SK-N-SH treated with all-trans-retinoic acid at 6 μM for 48 hours (cell line): ENCODE data around the gene KLHL29.

Experiments
- ATAC-seq: fragments of 200-7000 bp; cut with Tn5 transposase; 3 replicates; pipeline ENCODE4 v1.9.1; 2020; ENCODE audit warnings: mild to moderate bottlenecking, moderate library complexity
- ARNTL ChIP-seq: fragments of 450-650 bp; formaldehyde crosslinking; IDR thresholded peaks from 2 replicates; pipeline ENCODE4 v1.5.0; 2020; ENCODE audit warnings: low read depth, mild to moderate bottlenecking, moderate library complexity, borderline replicate concordance
- BACH2 ChIP-seq: fragments of 250-450 bp; sonication (Bioruptor Pico); IDR thresholded peaks from 2 replicates; pipeline ENCODE4 v1.9.0; 2021; ENCODE audit warnings: mild to moderate bottlenecking, borderline replicate concordance
- CREB5 ChIP-seq: fragments of 250-450 bp; sonication (Bioruptor Pico); IDR thresholded peaks from 2 replicates; pipeline ENCODE4 v1.5.1; 2020; ENCODE audit warnings: low read depth, mild to moderate bottlenecking, moderate library complexity
- CSDC2 ChIP-seq: fragments of 250-450 bp; sonication (Bioruptor Pico); IDR thresholded peaks from 2 replicates; pipeline ENCODE4 v1.5.0; 2020; ENCODE audit warnings: mild to moderate bottlenecking, moderate library complexity
- CSRNP3 ChIP-seq: fragments of 250-450 bp; sonication (Bioruptor Pico); IDR thresholded peaks from 2 replicates; pipeline ENCODE4 v1.5.1; 2021; ENCODE audit warnings: mild to moderate bottlenecking, moderate library complexity
- ESRRG ChIP-seq: fragments of 250-450 bp; sonication (Bioruptor Pico); IDR thresholded peaks from 2 replicates; pipeline ENCODE4 v1.6.1; 2021; ENCODE audit warnings: mild to moderate bottlenecking
- GLIS3 ChIP-seq: fragments of 250-450 bp; sonication (Bioruptor Pico); IDR thresholded peaks from 2 replicates; pipeline ENCODE4 v1.5.0; 2020; ENCODE audit warnings: mild to moderate bottlenecking, moderate library complexity
- ISL1 ChIP-seq: fragments of 250-450 bp; sonication (Bioruptor Pico); IDR thresholded peaks from 2 replicates; pipeline ENCODE4 v2.1.2; 2022; ENCODE audit warnings: mild to moderate bottlenecking, moderate library complexity
- OSR1 ChIP-seq: fragments of 250-450 bp; sonication (Bioruptor Pico); IDR thresholded peaks from 2 replicates; pipeline ENCODE4 v1.8.0; 2022; ENCODE audit warnings: moderate library complexity, mild to moderate bottlenecking, inconsistent platforms
- PATZ1 ChIP-seq: fragments of 250-450 bp; sonication (Bioruptor Pico); IDR thresholded peaks from 2 replicates; pipeline ENCODE4 v1.8.0; 2020; ENCODE audit warnings: mild to moderate bottlenecking, moderate library complexity, borderline replicate concordance
- PPARA ChIP-seq: fragments of 250-450 bp; sonication (Bioruptor Pico); IDR thresholded peaks from 2 replicates; pipeline ENCODE4 v1.5.0; 2020; ENCODE audit warnings: mild to moderate bottlenecking, borderline replicate concordance
- RARB ChIP-seq: fragments of 250-450 bp; sonication (Bioruptor Pico); IDR thresholded peaks from 2 replicates; pipeline ENCODE4 v1.8.0; 2021; ENCODE audit warnings: mild to moderate bottlenecking, moderate library complexity
- SNAI2 ChIP-seq: fragments of 250-450 bp; sonication (Bioruptor Pico); IDR thresholded peaks from 2 replicates; pipeline ENCODE4 v1.5.0; 2020; ENCODE audit warnings: mild to moderate bottlenecking, moderate library complexity
- TCF4 ChIP-seq: fragments of 250-450 bp; sonication (Bioruptor Pico); IDR thresholded peaks from 2 replicates; pipeline ENCODE4 v1.8.0; 2021; ENCODE audit warnings: mild to moderate bottlenecking, moderate library complexity, borderline replicate concordance
- TSHZ2 ChIP-seq: fragments of 250-450 bp; sonication (Bioruptor Pico); IDR thresholded peaks from 2 replicates; pipeline ENCODE4 v1.5.0; 2020; ENCODE audit warnings: mild to moderate bottlenecking, moderate library complexity
- ZC3H10 ChIP-seq: fragments of 250-450 bp; sonication (Bioruptor Pico); IDR thresholded peaks from 2 replicates; pipeline ENCODE4 v1.5.1; 2021; ENCODE audit warnings: mild to moderate bottlenecking, moderate library complexity
- ZFP3 ChIP-seq: fragments of 250-450 bp; sonication (Bioruptor Pico); IDR thresholded peaks from 2 replicates; pipeline ENCODE4 v1.5.0; 2020; ENCODE audit warnings: mild to moderate bottlenecking, moderate library complexity
- ZFP30 ChIP-seq: fragments of 450-650 bp; formaldehyde crosslinking; IDR thresholded peaks from 2 replicates; pipeline ENCODE4 v1.5.0; 2022; ENCODE audit warnings: mild to moderate bottlenecking, moderate library complexity
- ZNF565 ChIP-seq: fragments of 450-650 bp; formaldehyde crosslinking; conservative IDR thresholded peaks from 2 replicates; pipeline ENCODE4 v1.5.0; 2020; ENCODE audit warnings: low read depth, mild to moderate bottlenecking, moderate library complexity
- ZNF70 ChIP-seq: fragments of 450-650 bp; formaldehyde crosslinking; IDR thresholded peaks from 2 replicates; pipeline ENCODE4 v1.5.0; 2020; ENCODE audit warnings: mild to moderate bottlenecking, moderate library complexity
- ZNF8 ChIP-seq: fragments of 450-650 bp; formaldehyde crosslinking; IDR thresholded peaks from 2 replicates; pipeline ENCODE4 v1.5.0; 2020; ENCODE audit warnings: mild to moderate bottlenecking, moderate library complexity

Gene KLHL29

GRCh38 chr2:23595021-23595420 is 210.0 kb downstream of the KLHL29 start:
- TF ChIP-seq PATZ1 = no peak
- no peak for TF ChIP-seq ZFP30 (CRISPR knock-in tag)
- no peak for TF ChIP-seq PPARA (CRISPR knock-in tag)
- no peak for TF ChIP-seq ZNF8 (CRISPR knock-in tag)
- TF ChIP-seq BACH2 (CRISPR knock-in tag) = no peak
- no peak for TF ChIP-seq TSHZ2 (CRISPR knock-in tag)
- TF ChIP-seq ZFP3 = no peak
- TF ChIP-seq TCF4 (CRISPR knock-in tag) = no peak
- TF ChIP-seq SNAI2 = no peak
- no peak for TF ChIP-seq RARB (CRISPR knock-in tag)
- TF ChIP-seq CSDC2 (CRISPR knock-in tag) = no peak
- TF ChIP-seq CSRNP3 (CRISPR knock-in tag) = no peak
- no peak for TF ChIP-seq ESRRG (CRISPR knock-in tag)
- ATAC-seq = no peak

- TF ChIP-seq CSDC2 (CRISPR knock-in tag) (no peak), PATZ1 (no peak), OSR1 (CRISPR knock-in tag) (no peak), ARNTL (CRISPR knock-in tag) (no peak), TSHZ2 (CRISPR knock-in tag) (no peak), ZNF70 (CRISPR knock-in tag) (no peak), ZNF8 (CRISPR knock-in tag) (no peak), ZFP30 (CRISPR knock-in tag) (no peak), SNAI2 (no peak), PPARA (CRISPR knock-in tag) (no peak), ISL1 (CRISPR knock-in tag) (no peak), ZC3H10 (no peak), CREB5 (no peak), ZNF565 (no peak), ESRRG (CRISPR knock-in tag) (no peak), RARB (CRISPR knock-in tag) (no peak), GLIS3 (no peak), CSRNP3 (CRISPR knock-in tag) (no peak), ZFP3 (no peak)
- ATAC-seq = peak; percentile 74
Measured at GRCh38 chr2:23595601-23596251, 210.7 kb downstream of the KLHL29 start.
